Osteoblast (primary cell): ENCODE results near the gene GJA10. TPM values are rescaled to one million over a fixed set of nuclear protein-coding genes. Genes with fewer than 3 reads are reported as not detected.

Experiments
- small RNA-seq: library from RNA; depleted of rRNA; stranded (forward); fragments of <200 nt; gene quantifications from one replicate; pipeline ENCODE3, GENCODE V24; 2012
- total RNA-seq: library from RNA; depleted of rRNA; stranded (reverse); fragments of >200 nt; gene quantifications from 2 replicates; pipeline ENCODE4 v1.2.3, GENCODE V29; 2012

The GJA10 gene
- total RNA-seq, 1 donor, result not detected

Small RNAs within 50 kb of the gene (small RNA-seq; reads per million reads assigned to genes)
- not detected for gene RF00019

Other genes with a start within 250 kb of the GJA10 start
- gene MDN1, start 74.7 kb upstream of the GJA10 start, total RNA-seq, result 21.2 and 21.4 TPM in 2 replicates
- gene CASP8AP2, start 64.6 kb upstream of the GJA10 start, total RNA-seq, result 13.0 and 14.4 TPM in 2 replicates